HG02884 (cell line): ENCODE data around the gene TUBGCP6.
"Not testable (repeated sequence)": the region's sequence is repeated elsewhere in the genome, so short reads cannot be mapped to it uniquely, and the experiment has no call there.

ENCODE experiments used
- ATAC-seq: cut with Tn5 transposase; IDR thresholded peaks from one replicate; pipeline ENCODE4 v1.9.1; 2021; ENCODE audit warnings: mild to moderate bottlenecking, moderate library complexity; ENCODE audit not compliant: unreplicated experiment

TUBGCP6 gene

DNA sequence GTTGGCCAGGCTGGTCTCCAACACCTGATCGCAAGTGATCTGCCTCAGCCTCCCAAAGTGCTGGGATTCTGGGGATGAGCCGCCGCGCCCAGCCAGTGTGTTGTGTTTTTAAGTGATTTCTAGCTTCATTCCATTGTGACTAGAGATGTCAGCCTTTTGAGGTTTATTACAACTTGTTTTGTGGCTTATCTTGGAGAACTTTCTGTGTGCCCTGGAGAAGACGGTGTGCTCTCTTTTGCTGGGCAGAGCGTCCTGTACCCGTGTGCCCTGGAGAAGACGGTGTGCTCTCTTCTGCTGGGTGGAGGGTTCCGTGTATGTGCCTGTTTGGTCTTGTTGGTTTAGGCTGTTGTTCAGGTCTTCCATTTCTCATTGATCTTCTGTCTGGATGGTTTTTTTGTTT, 31.6 kb downstream of the TUBGCP6 start:
- ATAC-seq = no peak

DNA sequence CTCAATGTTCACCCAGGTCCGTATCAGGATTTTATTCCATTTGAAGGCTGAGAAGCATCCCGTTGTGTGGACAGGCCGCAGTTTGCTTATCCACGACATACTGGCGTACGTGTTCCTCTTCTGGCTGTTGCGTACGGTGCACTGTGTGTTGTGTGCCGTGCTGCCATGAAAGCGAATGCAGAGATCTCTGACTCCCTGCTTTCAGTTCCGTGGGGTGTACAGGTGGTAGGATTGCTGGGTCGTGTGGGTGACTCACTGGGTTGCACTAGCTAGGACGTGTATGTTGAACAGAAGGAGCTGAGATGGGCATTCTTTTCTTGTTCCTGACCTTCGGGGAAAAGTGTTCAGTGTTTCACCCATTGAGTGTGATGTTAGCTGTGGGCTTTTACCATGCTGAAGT, 33.7 kb downstream of the TUBGCP6 start:
- no peak for ATAC-seq

DNA sequence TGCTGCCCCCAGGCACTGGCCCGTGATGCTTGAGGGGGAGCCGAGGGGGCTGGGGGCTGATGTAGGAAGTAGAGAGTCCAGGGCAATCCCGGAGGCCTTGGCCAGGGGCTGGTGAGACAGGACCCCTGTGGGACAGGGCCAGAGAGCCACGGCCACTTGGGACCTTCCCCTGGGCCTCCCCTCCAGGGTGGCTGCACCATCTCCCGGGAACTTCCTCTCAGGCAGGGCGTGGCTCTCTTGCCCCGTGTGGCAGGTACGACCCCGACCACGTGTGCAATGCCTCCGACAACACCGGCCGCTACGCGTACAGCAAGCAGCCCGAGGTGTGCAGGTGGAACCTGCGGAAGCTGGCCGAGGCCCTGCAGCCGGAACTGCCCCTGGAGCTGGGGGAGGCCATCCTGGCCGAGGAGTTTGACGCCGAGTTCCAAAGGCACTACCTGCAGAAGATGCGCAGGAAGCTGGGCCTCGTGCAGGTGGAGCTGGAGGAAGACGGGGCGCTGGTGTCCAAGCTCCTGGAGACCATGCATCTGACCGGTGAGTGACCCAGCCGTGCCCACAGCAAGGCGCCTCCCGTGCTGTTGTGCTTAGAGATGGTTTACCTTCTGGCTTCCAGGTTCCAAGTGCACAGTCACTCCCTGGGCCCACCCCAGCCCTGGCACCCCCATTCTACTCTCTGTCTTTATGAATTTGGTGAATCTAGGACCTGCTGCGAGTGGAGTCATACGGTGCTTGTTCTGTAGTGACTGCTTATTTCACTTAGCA, 34.3 kb downstream of the TUBGCP6 start:
- no peak for ATAC-seq

DNA sequence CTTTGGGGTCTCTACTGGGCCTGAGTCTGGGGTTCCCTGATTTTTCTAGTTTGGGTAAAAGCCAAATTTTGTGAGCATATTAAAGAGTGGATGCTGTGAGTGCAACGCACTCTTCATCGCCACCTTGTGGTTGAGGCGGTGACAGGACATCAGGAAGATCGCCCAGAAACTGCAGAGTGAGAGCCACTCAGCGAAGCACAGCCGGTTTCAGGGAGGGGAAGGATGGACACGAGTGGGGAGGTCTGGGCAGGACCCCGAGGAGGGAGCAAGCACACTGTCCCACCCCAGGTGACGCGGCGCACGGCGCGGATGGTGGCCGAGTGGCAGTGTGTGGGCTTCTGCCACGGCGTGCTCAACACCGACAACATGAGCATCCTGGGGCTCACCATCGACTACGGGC, 34.9 kb downstream of the TUBGCP6 start:
- no peak for ATAC-seq

DNA sequence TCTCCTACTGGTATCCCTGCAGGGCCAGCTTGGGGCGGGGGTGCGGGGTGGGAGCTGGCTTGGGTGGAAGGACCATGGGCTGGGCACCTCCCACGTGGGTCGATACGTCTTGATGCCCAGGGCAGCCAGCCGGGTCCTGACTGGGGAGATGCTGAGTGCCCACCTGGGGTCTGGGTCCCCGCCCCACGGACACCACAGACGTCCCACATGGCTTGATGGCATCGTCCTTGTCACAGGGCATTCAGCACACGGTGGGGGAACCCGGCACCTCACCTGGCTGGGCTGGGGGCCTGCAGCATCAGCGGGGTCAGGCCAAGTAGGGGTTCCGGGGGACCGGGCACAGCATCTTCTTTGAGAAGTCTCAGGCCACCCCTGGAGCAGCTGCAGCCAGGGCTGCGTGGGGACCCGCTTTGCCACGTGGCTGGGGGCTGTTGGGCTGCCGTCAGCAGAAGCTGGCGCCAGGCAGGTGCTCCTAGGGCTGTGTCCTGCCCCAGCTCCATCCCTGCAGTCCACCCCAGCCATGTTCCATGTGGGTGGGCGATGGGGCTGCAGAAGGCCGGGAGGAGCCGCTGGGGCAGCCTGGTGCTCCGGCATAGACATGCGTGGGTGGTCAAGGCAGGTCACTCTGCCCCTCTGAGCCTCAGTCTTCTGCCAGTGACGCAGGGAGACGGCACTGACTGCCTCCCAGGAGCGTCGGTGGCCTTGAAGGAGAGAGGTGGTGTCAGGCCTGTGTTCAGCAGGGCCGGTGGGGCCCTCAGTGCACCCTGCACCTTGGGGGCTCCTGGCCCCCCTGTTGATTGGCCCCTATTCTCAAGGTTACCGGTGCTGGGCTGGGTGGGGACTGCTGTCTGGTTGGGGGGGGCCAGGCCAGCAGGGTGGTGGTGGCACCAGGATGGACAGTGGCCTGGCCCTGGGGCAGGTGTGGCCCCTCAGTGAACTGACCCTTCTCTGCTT, 35.6 kb downstream of the TUBGCP6 start:
- ATAC-seq = no peak

DNA sequence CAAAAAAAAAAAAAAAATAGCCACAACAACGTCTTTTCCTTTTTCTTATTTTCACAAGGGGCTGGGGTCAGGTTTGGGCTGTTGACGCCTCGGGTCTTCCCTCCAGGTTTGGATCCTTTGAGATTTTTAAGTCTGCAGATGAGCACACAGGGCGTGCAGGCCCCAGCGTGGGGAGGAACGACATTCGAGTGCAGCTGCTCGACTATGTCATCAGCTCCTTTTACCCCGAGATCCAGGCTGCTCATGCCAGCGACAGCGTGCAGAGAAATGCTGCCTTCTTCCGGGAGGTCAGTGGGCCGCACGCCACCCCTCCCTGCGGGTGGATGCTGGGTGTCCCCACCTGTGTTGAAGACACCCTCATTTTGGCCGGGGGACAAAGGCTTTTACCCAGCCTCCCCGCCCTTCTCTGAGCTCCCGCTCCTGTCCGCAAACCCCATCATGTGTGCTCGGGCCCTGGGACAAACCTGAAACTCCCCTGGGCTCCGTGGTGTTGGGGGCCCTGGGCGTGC, 36.3 kb downstream of the TUBGCP6 start:
- ATAC-seq = no peak

DNA sequence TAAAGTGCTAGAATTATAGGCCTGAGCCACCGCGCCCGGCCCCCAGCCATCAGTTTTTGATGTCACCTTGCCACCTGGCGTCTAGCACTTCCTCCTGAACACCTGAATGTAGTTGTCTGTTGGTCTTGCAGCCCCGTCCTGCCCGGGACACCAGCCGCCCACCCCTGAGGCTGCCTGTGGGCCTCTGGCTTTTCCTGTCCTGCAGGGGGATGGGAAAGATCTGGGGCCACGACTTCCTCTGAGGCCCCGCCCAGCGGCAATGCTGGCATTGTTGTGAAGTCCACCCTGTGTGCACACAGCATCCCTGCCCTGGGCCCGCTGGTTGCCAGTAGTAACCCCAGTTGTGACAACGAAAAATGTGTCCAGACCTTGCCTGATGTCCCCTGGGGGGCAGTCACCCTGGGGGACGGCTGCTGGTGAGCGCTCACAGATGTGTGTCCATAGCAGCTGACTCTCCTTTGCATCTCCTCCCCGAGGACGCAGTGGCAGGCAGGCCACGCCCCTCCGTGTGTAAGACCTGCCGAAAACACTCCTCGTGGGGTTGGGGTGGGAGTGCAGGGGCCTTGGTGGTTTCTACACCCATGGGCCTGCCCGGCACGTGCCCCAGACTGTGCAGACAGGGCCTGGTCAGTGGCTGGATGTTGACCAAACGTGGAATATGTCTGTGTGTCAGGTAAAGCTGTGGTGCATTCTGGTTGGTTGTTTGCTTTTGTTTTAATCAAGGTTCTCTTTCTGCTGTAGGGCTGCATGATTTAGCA, 37.3 kb downstream of the TUBGCP6 start:
- no peak for ATAC-seq

DNA sequence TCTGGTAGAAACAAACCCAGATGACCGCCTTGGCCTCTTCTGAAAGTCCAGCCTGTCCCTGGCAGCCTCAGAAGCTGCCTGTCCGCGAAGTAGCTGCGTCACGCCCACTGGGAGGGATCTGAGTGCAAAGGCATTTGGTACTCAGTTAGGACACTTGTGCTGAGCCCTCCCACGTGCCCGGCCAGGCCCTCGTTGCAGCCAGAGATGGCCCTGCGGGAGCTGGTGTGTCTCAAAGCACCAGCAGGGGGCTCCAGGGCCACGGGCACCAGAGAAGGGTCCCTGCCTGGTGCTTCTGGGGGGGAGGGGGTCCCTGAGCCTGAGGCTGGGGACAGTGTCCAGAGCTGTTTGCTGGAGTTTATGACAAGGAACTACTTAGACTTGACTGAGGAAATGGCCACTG, 38.2 kb downstream of the TUBGCP6 start:
- ATAC-seq = no peak

DNA sequence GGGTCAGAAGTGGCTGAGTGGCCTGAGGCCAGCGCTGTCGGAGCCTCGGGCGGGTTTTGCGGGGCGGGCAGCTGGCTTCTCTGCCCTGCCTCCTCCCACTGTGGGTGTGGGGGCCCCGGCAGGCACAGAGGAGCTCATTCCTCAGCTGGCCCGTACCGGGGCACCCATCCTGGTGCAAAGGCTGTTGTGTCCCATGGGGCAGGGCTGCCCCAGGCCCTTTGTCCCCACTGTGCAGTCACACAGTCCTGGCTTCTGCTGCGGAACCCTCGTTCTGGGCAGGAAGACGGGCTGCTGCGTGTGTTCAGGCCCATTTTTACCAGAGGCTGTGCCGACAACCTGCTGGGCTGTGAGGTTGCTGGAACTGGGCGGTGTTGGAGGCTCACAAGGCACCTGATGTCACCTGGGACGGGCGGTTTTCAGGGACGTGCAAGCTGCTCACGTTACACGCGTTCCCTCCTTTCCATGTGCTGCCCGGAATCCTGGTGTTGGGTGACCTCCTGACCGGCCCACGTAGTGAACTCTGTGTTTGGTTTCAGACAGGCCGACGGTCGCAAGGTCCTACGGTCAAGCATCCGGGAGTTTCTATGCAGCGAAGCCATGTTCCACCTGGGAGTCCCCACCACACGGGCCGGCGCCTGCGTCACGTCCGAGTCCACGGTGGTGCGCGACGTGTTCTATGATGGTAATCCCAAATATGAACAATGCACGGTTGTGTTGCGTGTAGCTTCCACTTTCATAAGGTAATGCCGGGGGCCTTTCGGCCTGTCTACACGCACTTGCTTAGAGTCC, 38.8 kb downstream of the TUBGCP6 start:
- ATAC-seq = no peak

DNA sequence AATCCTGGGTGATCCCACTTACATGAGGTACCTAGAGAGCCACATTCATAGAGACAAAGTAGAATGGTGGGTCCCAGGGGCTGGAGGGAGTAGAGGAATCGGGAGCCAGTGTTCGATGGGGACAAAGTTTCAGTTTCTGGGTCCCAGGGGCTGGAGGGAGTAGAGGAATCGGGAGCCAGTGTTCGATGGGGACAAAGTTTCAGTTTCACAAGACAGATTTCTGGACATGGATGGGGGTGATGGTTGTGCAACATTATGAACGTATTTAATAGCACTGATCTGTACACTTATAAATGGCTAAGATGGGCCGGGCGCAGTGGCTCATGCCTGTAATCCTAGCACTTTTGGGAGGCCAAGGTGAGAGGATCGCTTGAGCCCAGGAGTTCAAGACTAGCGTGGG, 39.8 kb downstream of the TUBGCP6 start:
- not testable (repeated sequence) for ATAC-seq

DNA sequence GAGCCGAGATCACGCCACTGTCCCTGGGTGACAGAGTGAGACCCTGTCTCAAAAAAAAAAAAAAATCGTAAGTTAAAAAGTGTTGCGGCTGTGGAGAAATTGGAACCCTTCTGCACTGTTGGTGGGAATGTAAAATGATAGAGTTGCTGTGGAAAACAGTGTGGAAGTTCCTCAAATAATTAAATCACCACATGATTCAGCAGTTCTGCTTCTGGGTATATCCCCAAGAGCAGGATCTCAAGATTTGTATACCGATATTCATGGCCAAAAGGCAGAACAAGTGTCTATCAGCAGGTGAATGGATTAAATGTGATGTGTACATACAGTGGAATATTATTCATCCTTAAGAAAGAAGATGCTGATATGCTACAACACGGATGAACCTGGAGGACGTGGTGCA, 40.3 kb downstream of the TUBGCP6 start:
- ATAC-seq = no peak

DNA sequence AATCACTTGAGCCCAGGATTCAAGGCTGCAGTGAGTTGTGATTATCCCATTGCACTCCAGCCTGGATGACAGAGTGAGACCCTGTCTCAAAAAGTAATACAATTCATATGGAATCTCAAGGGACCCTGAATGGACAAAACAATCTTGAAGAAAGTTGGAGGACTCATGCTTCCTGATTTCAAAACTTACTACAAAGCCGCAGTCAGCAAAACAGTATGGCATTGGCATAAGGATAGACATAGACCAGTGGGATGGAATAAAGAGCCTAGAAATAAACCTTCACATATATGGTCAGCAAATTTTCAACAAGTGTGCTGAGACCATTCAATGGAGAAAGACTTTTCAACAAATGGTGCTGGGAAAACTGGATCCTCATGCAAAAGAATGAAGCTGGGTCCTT, 41.5 kb downstream of the TUBGCP6 start:
- ATAC-seq = no peak

DNA sequence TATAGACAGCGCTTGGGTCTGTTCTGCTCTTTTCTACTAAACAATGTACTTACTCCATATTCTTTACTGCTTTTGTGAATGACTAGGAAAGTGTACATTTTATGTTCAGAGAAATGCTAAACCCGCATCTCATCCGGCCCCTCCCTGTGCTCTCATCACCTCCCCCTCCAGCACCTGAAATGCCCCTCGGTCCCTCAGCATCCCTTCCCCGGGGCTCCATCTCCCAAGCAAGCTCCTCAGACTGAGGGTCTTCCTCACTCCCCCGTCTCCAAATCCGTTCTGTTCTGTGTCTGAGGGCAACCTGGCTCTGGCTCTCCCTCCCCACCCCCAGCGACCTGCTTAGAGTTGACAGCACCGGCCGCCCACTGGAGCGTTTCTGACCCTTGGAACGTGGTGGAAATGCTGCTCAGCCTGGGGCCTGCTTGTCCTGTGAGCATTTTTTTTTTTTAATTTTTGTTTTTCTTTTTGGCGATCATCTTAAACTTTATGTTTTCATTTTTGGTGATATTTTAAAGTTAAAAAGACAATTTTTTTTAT, 42.6 kb downstream of the TUBGCP6 start:
- no peak for ATAC-seq

DNA sequence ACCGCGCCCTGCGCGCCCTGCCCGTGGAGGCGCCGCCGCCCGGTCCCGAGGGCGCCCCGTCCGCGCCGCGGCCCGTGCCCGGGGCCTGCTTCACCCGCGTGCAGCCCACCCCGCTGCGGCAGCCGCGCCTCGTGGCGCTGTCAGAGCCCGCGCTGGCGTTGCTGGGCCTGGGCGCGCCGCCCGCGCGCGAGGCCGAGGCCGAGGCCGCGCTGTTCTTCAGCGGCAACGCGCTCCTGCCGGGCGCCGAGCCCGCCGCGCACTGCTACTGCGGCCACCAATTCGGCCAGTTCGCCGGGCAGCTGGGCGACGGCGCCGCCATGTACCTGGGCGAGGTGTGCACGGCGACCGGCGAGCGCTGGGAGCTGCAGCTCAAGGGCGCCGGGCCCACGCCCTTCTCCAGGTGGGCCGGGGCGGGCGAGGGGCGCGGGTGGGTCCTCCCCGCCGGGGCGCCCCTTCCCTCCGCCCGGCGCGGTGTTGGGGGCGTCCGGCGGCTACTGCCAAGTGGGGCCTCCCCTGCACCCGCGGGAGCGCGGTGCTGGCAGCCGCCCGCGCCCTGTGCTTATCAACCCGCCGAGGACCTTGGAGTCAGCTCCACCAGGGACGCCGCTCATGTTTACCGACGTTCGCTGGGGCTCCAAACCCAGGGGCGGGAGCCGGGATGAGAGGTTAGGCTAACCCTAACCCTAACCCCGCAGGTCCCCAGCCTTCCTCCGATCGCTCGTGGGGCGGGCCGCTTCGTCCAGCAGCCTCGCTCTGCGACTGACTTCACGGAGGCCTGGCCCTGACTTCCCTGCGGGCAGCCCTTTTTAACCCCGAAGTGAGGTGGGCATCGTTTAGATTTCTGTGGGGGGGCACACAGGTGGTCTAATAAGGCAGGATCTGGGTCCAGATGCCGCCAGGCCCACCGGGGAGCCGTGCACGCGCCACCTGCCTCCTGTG, 43.4 kb downstream of the TUBGCP6 start:
- ATAC-seq = peak; percentile 20

DNA sequence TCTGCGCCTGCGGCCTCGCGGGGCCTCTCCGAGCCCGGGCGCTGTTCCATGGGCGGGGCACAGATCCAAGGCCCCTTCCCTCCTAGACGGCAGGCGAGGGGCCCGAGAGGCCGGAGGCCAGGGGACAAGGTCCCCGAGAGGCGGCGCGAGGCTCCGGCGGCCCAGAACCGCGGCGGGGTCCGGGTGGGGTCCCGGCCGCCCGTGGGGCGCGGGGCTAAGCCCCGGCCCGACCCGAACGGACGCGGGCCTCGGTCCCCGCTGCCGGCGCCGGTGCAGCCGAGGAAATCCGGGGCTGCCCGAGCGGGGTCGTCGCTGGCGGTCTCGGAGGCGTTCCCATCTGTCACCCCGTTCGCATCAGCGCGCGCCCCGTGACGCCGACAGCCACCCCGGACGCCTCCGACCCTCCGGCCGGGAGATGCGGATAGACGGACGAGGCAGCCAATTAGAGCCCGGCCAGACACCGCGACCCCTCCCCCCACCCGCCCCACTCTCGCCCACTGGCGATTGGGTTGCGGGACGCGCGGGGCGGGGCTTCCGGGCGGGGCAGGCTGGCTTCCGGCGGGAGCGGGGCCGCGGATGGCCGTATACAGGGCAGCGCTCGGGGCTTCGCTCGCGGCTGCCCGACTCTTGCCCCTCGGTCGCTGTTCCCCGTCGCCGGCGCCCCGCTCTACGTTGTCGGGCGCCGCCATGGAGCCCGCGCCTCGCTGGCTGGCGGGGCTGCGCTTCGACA, 44.2 kb downstream of the TUBGCP6 start, which contains the start of gene SELENOO:
TSS of gene SELENOO (plus strand) at position 551 of the 730 bp plus-strand sequence. CDS start at position 577, 26 bp downstream.
- ATAC-seq = peak; percentile 73

DNA sequence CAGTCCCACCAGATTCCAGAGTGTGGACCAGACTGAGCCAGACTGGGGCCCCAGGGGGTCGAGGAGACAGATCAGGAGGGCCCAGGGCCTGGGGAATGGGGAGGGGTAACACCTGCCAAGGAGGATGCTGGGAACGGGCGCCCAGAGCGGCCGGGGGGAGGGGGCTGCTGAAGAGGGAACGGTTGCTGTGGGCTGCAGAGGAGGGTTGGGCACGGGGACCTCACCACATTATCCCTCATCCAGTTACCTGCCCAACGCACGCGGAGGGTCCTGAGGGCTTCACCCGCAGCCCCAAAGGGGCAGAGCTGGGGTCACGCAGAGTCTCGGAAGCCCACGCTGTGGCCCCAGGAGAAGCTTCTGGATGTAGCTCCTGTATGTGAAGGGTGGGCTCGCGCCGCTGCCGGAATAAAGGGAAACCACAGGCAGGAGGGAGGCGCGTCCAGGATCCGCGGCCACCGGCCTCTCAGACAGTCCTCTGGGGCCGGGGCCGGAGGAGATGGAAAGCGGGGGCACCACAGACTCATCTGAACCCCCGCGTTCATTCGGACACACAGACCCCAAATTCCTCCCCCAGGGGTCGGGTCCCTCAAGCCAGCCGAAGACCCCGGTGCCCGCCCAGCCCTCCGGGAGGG, 44.9 kb downstream of the TUBGCP6 start:
- no peak for ATAC-seq

DNA sequence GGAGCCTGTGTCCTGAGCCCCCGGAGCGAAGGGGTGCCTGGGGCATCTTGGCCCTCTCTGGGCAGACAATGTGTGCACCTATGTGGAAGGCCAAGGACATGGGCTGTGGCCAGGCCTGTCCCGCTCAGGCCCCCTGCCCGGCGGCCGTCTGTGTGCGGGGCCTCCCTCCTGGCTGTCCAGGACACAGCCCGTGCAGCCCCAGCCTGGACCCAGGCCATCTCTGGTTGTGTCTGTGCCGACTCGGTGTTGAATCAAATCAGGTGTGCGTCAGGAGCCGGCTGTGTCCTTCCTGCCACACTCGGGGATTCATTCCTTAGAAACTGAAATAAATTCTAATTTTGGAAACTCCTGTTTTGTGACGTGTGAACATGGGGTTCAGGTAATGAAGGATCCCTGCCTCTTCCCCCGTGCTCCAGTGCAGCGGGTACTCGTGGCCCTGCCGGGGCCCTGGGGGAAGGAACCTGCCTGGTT, 45.5 kb downstream of the TUBGCP6 start:
- ATAC-seq = no peak

DNA sequence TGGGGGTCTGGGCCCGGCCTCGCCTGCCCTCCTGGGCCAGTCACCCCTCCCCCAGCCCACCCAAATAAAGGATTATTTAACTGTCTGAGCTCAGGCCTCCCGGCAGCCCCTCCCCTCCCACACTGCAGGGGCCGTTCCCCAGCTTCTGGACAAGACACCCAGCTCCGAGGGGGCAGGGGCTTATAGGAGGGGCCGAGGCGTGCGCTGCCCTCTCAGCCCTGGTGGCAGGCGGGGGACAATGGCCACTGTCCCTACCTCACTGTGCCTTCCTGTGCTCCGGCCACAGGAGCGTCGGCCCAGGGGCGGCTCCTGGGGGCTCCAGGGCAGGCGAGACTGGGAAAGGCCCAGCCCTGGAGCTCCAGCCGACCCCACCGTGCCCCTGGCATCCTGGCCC, 46.2 kb downstream of the TUBGCP6 start:
- no peak for ATAC-seq
